Uterus (tissue), 4 donors: ENCODE measurements around the gene RCOR2. TPM values are rescaled to one million over a fixed set of nuclear protein-coding genes. Genes with fewer than 3 reads are reported as not detected.
A peak's percentile ranks its signal among the peaks of the same experiment; 100 is the strongest.

Experiments used
- DNase-seq, 2 donors: peaks; one replicate each; pipeline ENCODE4 v3.0.0-alpha.2; 2019 to 2020
- H3K27ac ChIP-seq, 2 donors: fragments of 200-600 bp; sonication (generic); 1 replicate in 1 of 2; 2 replicates in 1 of 2; pipeline ENCODE4 v1.5.1; 2016 to 2018
- H3K27me3 ChIP-seq, 2 donors: fragments of 200-600 bp; sonication (generic); one replicate each; pipeline ENCODE4 v1.5.1; 2018 to 2019; ENCODE audit warnings: control low read depth in 1 of 2
- H3K36me3 ChIP-seq, 2 donors: fragments of 200-600 bp; sonication (generic); one replicate each; pipeline ENCODE4 v1.5.1; 2019; ENCODE audit warnings: control low read depth in 1 of 2
- H3K4me1 ChIP-seq, 2 donors: fragments of 200-600 bp; sonication (generic); one replicate each; pipeline ENCODE4 v1.5.1; 2018 to 2019; ENCODE audit warnings: control low read depth in 1 of 2
- H3K4me3 ChIP-seq, 2 donors: fragments of 200-600 bp; sonication (generic); 1 replicate in 1 of 2; 2 replicates in 1 of 2; pipeline ENCODE4 v1.5.1; 2018 to 2019; ENCODE audit warnings: mild to moderate bottlenecking in 1 of 2
- H3K9me3 ChIP-seq, 2 donors: fragments of 200-600 bp; sonication (generic); one replicate each; pipeline ENCODE4 v1.5.1; 2019; ENCODE audit warnings: control low read depth in 1 of 2
- CTCF ChIP-seq, 4 experiments: fragments of 200-600 bp in 2 of 4; fragments of 450-650 bp in 2 of 4; sonication (generic) in 2 of 4; IDR thresholded peaks; one replicate each; pipeline ENCODE4 v1.5.1; 2016 to 2019; ENCODE audit warnings: antibody characterized with exemption in 4 of 4, mild to moderate bottlenecking in 2 of 4, moderate library complexity in 1 of 4
- POLR2A ChIP-seq, 2 donors: fragments of 450-650 bp; IDR thresholded peaks; one replicate each; pipeline ENCODE4 v1.6.1; 2016; ENCODE audit warnings: antibody characterized with exemption in 2 of 2, mild to moderate bottlenecking in 1 of 2, moderate library complexity in 1 of 2
- intact Hi-C: fragments of 100-400 bp; cut with DNase I; formaldehyde crosslinking; loops from one replicate; pipeline ENCODE4 v1.15.1; 2023; ENCODE audit warnings: low total_unique reads
- total RNA-seq, 4 donors: library from RNA; depleted of rRNA in 3 of 4; stranded (reverse); fragments of >200 nt in 3 of 4; gene quantifications; one replicate each; pipeline versions ENCODE4 v1.1.0 to v1.2.4, GENCODE V29; 2014 to 2023
- donor health status: DM: yes; HTN: yes; CAD: no.

RCOR2 gene
- total RNA-seq, 4 donors from 2014 or later: 5.8 to 11.8 TPM; not detected in 2

GRCh38 chr11:63937713-63938478 lies 20.9 kb upstream of the RCOR2 start:
- Histone ChIP-seq H3K27me3 (no peaks in the 10 kb centered on the region), H3K4me1 (no peaks in the 10 kb centered on the region), H3K27ac (peak overlapping the region; percentile 60 to 70), H3K36me3 (no peaks in the 10 kb centered on the region), H3K9me3 (no peaks in the 10 kb centered on the region), H3K4me3 (peak overlapping the region; percentile 62 to 64)
- no peak for TF ChIP-seq CTCF (IDR thresholded peaks at IDR 0.05)
- no peak for TF ChIP-seq POLR2A (IDR thresholded peaks at IDR 0.05)
- no peak for DNase-seq
- intact Hi-C loops: no loop called here

GRCh38 chr11:63933459-63933858 lies 16.5 kb upstream of the RCOR2 start:
- TF ChIP-seq POLR2A (IDR thresholded peaks at IDR 0.05): no peak
- no peak for TF ChIP-seq CTCF (IDR thresholded peaks at IDR 0.05)
- no peak overlapping the region for H3K4me3 ChIP-seq

GRCh38 chr11:63931876-63932275 lies 14.9 kb upstream of the RCOR2 start:
- H3K36me3 ChIP-seq: no peaks in the 10 kb centered on the region
- DNase-seq: no peak
- no peak overlapping the region for H3K27ac ChIP-seq
- H3K9me3 ChIP-seq: no peaks in the 10 kb centered on the region
- H3K4me3 ChIP-seq: no peak overlapping the region
- TF ChIP-seq POLR2A (IDR thresholded peaks at IDR 0.05) (no peak), CTCF (IDR thresholded peaks at IDR 0.05) (no peak)
- no peaks in the 10 kb centered on the region for H3K4me1 ChIP-seq
- H3K27me3 ChIP-seq: no peaks in the 10 kb centered on the region
- intact Hi-C loops: no loop called here

More at GRCh38 chr11:63933459-63933858, 16.5 kb upstream of the RCOR2 start:
- H3K4me1 ChIP-seq: no peaks in the 10 kb centered on the region
- no peak for DNase-seq
- intact Hi-C loops: no loop called here
- no peaks in the 10 kb centered on the region for H3K27me3 ChIP-seq
- no peak overlapping the region for H3K27ac ChIP-seq
- H3K9me3 ChIP-seq: no peaks in the 10 kb centered on the region
- no peaks in the 10 kb centered on the region for H3K36me3 ChIP-seq

- Histone ChIP-seq H3K27ac (no peak overlapping the region), H3K4me1 (no peaks in the 10 kb centered on the region), H3K36me3 (no peaks in the 10 kb centered on the region), H3K27me3 (no peaks in the 10 kb centered on the region), H3K4me3 (no peak overlapping the region), H3K9me3 (no peaks in the 10 kb centered on the region)
- TF ChIP-seq POLR2A (IDR thresholded peaks at IDR 0.05) (no peak), CTCF (IDR thresholded peaks at IDR 0.05) (no peak)
- intact Hi-C loops: no loop called here
- no peak for DNase-seq
Observed at GRCh38 chr11:63931045-63931444, 14.1 kb upstream of the RCOR2 start.

GRCh38 chr11:63929616-63930015 lies 12.7 kb upstream of the RCOR2 start:
- H3K27ac ChIP-seq: no peak overlapping the region
- intact Hi-C loops: no loop called here
- H3K4me3 ChIP-seq: no peak overlapping the region
- H3K9me3 ChIP-seq: no peaks in the 10 kb centered on the region
- no peak for DNase-seq
- no peaks in the 10 kb centered on the region for H3K27me3 ChIP-seq
- TF ChIP-seq CTCF (IDR thresholded peaks at IDR 0.05) (no peak), POLR2A (IDR thresholded peaks at IDR 0.05) (no peak)
- no peaks in the 10 kb centered on the region for H3K4me1 ChIP-seq
- H3K36me3 ChIP-seq: no peaks in the 10 kb centered on the region
